Liver (tissue), 3 donors: ENCODE results near the gene LRMDA.

Experiments used
- JUND ChIP-seq, 2 donors: IDR thresholded peaks; 2 replicates each; pipeline ENCODE4 v1.6.1; 2016; ENCODE audit warnings: antibody characterized with exemption in 2 of 2
- RAD21 ChIP-seq, 2 donors: IDR thresholded peaks; 2 replicates each; pipeline ENCODE4 v1.6.1; 2016; ENCODE audit warnings: antibody characterized with exemption in 2 of 2, mild to moderate bottlenecking in 2 of 2
- RXRA ChIP-seq, 2 donors: IDR thresholded peaks; 2 replicates each; pipeline ENCODE4 v1.6.1; 2017 to 2018; ENCODE audit warnings: antibody characterized with exemption in 2 of 2, mild to moderate bottlenecking in 1 of 2
- YY1 ChIP-seq: IDR thresholded peaks from 2 replicates; pipeline ENCODE4 v1.6.1; 2016; ENCODE audit warnings: antibody characterized with exemption, mild to moderate bottlenecking
- TF ChIP-seq, protein P1 (sequence below): fragments of 150-350 bp; IDR thresholded peaks from 2 replicates; pipeline ENCODE4 v1.5.1; 2017; ENCODE audit warnings: improper control_type of control experiment, low read depth, low read length; ENCODE audit not compliant: missing input control
- TF ChIP-seq, protein P2 (sequence below): IDR thresholded peaks from 2 replicates; pipeline ENCODE4 v1.6.1; 2016; ENCODE audit warnings: antibody characterized with exemption
- donor health status: healthy.
- donor health status: healthy.

DNA sequence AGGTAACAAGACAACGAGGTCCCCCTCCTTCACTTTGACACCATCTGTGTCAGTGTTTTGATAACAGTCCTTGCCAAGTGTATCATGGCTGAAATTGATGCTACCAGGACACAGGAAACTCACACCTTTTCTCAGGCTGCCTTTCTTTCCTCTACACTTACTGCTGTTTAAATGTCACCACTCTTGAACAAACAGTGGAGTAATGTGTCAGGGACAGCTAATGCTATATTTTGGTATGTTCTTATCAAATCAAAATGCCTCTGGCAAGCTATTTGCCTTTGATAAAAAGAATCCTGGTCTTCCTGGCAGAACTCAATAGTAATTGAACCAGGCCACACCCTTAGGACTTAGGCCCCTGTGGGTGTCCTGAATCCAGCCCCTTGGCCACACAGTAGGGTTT lies 692.9 kb downstream of the LRMDA start:
- TF ChIP-seq JUND (IDR thresholded peaks at IDR 0.05) (no peak), RXRA (IDR thresholded peaks at IDR 0.05) (no peak), YY1 (no peak), RAD21 (IDR thresholded peaks at IDR 0.05) (no peak)
- TF ChIP-seq, protein P1, sequence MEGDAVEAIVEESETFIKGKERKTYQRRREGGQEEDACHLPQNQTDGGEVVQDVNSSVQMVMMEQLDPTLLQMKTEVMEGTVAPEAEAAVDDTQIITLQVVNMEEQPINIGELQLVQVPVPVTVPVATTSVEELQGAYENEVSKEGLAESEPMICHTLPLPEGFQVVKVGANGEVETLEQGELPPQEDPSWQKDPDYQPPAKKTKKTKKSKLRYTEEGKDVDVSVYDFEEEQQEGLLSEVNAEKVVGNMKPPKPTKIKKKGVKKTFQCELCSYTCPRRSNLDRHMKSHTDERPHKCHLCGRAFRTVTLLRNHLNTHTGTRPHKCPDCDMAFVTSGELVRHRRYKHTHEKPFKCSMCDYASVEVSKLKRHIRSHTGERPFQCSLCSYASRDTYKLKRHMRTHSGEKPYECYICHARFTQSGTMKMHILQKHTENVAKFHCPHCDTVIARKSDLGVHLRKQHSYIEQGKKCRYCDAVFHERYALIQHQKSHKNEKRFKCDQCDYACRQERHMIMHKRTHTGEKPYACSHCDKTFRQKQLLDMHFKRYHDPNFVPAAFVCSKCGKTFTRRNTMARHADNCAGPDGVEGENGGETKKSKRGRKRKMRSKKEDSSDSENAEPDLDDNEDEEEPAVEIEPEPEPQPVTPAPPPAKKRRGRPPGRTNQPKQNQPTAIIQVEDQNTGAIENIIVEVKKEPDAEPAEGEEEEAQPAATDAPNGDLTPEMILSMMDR, result no peak
- TF ChIP-seq, protein P2, sequence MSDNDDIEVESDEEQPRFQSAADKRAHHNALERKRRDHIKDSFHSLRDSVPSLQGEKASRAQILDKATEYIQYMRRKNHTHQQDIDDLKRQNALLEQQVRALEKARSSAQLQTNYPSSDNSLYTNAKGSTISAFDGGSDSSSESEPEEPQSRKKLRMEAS, result no peak
